Liver (tissue), 3 donors: ENCODE measurements around the gene EFR3B.

Experiments used
- EGR1 ChIP-seq, 2 donors: IDR thresholded peaks; 2 replicates each; pipeline ENCODE4 v1.6.1; 2016 to 2018; ENCODE audit warnings: antibody characterized with exemption in 2 of 2, low read depth in 2 of 2
- GABPA ChIP-seq, 2 donors: IDR thresholded peaks in 1 of 2; conservative IDR thresholded peaks in 1 of 2; 2 replicates each; pipeline ENCODE4 v1.6.1; 2016; ENCODE audit warnings: antibody characterized with exemption in 2 of 2, mild to moderate bottlenecking in 1 of 2, moderate library complexity in 1 of 2
- RXRA ChIP-seq, 2 donors: IDR thresholded peaks; 2 replicates each; pipeline ENCODE4 v1.6.1; 2017 to 2018; ENCODE audit warnings: antibody characterized with exemption in 2 of 2, mild to moderate bottlenecking in 1 of 2
- SP1 ChIP-seq: IDR thresholded peaks from 2 replicates; pipeline ENCODE4 v1.6.1; 2018; ENCODE audit warnings: antibody characterized with exemption, mild to moderate bottlenecking
- TAF1 ChIP-seq: conservative IDR thresholded peaks from 2 replicates; pipeline ENCODE4 v1.6.1; 2016; ENCODE audit warnings: antibody characterized with exemption, mild to moderate bottlenecking
- TF ChIP-seq, protein P1 (sequence below): fragments of 150-350 bp; IDR thresholded peaks from 2 replicates; pipeline ENCODE4 v1.5.1; 2017; ENCODE audit warnings: improper control_type of control experiment, low read depth, low read length; ENCODE audit not compliant: missing input control
- TF ChIP-seq, protein P2 (sequence below): IDR thresholded peaks from 2 replicates; pipeline ENCODE4 v1.6.1; 2016; ENCODE audit warnings: antibody characterized with exemption
- TF ChIP-seq, protein P3 (sequence below): IDR thresholded peaks from 2 replicates; pipeline ENCODE4 v1.6.1; 2016; ENCODE audit warnings: antibody characterized with exemption
- donor health status: healthy.
- donor health status: healthy.

DNA sequence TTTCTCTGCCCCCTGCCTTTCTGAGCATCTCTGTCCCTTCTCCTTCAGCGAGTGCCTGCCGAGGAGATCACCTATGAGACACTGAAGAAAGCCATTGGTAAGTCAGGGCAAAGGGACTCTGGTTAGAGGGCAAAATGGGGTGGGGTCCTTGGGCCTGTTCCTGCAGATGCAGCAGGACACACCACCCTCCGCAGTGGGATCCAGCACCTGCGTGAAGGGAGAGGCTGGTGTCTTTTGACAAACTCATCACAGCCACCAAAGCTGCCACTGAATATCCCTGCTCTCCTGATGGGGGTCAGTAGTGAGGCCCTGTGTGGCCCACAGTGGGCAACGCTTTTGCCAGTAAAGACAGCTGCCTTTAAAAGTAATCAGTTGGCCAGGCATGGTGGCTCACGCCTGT, 107.8 kb downstream of the EFR3B start:
- TF ChIP-seq TAF1 (no peak), GABPA (IDR thresholded peaks at IDR 0.05 in 1 of 2, conservative IDR thresholded peaks at IDR 0.05 in 1 of 2) (no peak), RXRA (IDR thresholded peaks at IDR 0.05) (no peak), SP1 (no peak), EGR1 (IDR thresholded peaks at IDR 0.05; ENCODE audit: low read depth in 2 of 2) (no peak)
- TF ChIP-seq, protein P1, sequence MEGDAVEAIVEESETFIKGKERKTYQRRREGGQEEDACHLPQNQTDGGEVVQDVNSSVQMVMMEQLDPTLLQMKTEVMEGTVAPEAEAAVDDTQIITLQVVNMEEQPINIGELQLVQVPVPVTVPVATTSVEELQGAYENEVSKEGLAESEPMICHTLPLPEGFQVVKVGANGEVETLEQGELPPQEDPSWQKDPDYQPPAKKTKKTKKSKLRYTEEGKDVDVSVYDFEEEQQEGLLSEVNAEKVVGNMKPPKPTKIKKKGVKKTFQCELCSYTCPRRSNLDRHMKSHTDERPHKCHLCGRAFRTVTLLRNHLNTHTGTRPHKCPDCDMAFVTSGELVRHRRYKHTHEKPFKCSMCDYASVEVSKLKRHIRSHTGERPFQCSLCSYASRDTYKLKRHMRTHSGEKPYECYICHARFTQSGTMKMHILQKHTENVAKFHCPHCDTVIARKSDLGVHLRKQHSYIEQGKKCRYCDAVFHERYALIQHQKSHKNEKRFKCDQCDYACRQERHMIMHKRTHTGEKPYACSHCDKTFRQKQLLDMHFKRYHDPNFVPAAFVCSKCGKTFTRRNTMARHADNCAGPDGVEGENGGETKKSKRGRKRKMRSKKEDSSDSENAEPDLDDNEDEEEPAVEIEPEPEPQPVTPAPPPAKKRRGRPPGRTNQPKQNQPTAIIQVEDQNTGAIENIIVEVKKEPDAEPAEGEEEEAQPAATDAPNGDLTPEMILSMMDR = no peak
- TF ChIP-seq, protein P2, sequence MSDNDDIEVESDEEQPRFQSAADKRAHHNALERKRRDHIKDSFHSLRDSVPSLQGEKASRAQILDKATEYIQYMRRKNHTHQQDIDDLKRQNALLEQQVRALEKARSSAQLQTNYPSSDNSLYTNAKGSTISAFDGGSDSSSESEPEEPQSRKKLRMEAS = no peak
- TF ChIP-seq, protein P3, sequence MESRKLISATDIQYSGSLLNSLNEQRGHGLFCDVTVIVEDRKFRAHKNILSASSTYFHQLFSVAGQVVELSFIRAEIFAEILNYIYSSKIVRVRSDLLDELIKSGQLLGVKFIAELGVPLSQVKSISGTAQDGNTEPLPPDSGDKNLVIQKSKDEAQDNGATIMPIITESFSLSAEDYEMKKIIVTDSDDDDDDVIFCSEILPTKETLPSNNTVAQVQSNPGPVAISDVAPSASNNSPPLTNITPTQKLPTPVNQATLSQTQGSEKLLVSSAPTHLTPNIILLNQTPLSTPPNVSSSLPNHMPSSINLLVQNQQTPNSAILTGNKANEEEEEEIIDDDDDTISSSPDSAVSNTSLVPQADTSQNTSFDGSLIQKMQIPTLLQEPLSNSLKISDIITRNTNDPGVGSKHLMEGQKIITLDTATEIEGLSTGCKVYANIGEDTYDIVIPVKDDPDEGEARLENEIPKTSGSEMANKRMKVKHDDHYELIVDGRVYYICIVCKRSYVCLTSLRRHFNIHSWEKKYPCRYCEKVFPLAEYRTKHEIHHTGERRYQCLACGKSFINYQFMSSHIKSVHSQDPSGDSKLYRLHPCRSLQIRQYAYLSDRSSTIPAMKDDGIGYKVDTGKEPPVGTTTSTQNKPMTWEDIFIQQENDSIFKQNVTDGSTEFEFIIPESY = no peak
